Endodermal cell (in vitro differentiated cells): ENCODE measurements around the gene LMBR1L. TPM values are rescaled to one million over a fixed set of nuclear protein-coding genes. Genes with fewer than 3 reads are reported as not detected.
A peak's percentile ranks its signal among the peaks of the same experiment; 100 is the strongest.

Source experiments
- DNase-seq: peaks from one replicate; pipeline ENCODE4 v3.0.0-alpha.2; 2017
- H3K27ac ChIP-seq: 2 replicates; pipeline ENCODE4 v1.5.1; 2013; ENCODE audit warnings: mild to moderate bottlenecking, low read depth, low read length, moderate library complexity
- H3K27me3 ChIP-seq: 2 replicates; pipeline ENCODE4 v1.6.1; 2013; ENCODE audit warnings: mild to moderate bottlenecking, low read length, moderate library complexity; ENCODE audit not compliant: insufficient read depth, control insufficient read depth, poor library complexity, severe bottlenecking
- H3K36me3 ChIP-seq: 2 replicates; pipeline ENCODE4 v1.7.0; 2013; ENCODE audit warnings: mild to moderate bottlenecking, low read length, moderate library complexity; ENCODE audit not compliant: control insufficient read depth, insufficient read depth
- H3K4me1 ChIP-seq: one replicate; pipeline ENCODE4 v1.7.0; 2013; ENCODE audit warnings: low read length; ENCODE audit not compliant: control insufficient read depth, insufficient read depth
- H3K4me3 ChIP-seq: 2 replicates; pipeline ENCODE4 v1.5.1; 2013; ENCODE audit warnings: mild to moderate bottlenecking, low read length, moderate library complexity
- H3K9ac ChIP-seq: 2 replicates; pipeline ENCODE4 v1.6.1; 2013; ENCODE audit warnings: mild to moderate bottlenecking, low read length, moderate library complexity; ENCODE audit not compliant: poor library complexity, severe bottlenecking; ENCODE audit errors: extremely low read depth
- H3K9me3 ChIP-seq: 2 replicates; pipeline ENCODE4 v1.6.1; 2013; ENCODE audit warnings: mild to moderate bottlenecking, low read length, moderate library complexity; ENCODE audit not compliant: control insufficient read depth
- H3K27ac Mint-ChIP-seq: 2 replicates; pipeline ENCODE4 v1.8.0; 2020; ENCODE audit warnings: mixed read lengths
- H3K27me3 Mint-ChIP-seq: 2 replicates; pipeline ENCODE4 v1.8.0; 2021; ENCODE audit warnings: mild to moderate bottlenecking, mixed read lengths; ENCODE audit not compliant: insufficient read depth
- H3K36me3 Mint-ChIP-seq: 2 replicates; pipeline ENCODE4 v1.8.0; 2020; ENCODE audit warnings: low read depth, mixed read lengths
- H3K4me1 Mint-ChIP-seq: 2 replicates; pipeline ENCODE4 v1.8.0; 2020; ENCODE audit warnings: mixed read lengths
- H3K4me3 Mint-ChIP-seq: 2 replicates; pipeline ENCODE4 v1.8.0; 2020; ENCODE audit warnings: mild to moderate bottlenecking, moderate library complexity, mixed read lengths
- H3K9me3 Mint-ChIP-seq: 2 replicates; pipeline ENCODE4 v1.8.0; 2020; ENCODE audit warnings: mild to moderate bottlenecking, mixed read lengths
- WGBS, 2 experiments: methylation state at CpG; one replicate each; pipeline versions ENCODE4 v1.1.5 to v1.1.7; 2013; ENCODE audit warnings: missing lambda C conversion rate in 2 of 2, mixed read lengths in 1 of 2; ENCODE audit not compliant: insufficient coverage in 1 of 2, insufficient read length in 1 of 2; 5-methylcytosine and 5-hydroxymethylcytosine counted together
- total RNA-seq, 2 donors: library from RNA; stranded (reverse); fragmentation: NEBNext Ultra II Directional in 1 of 2; extraction: Animal tissue kit (Norgen Biotek cat#: 25700) in 1 of 2; gene quantifications; 2 replicates in 1 of 2; 3 replicates in 1 of 2; pipeline ENCODE4 v1.2.1, GENCODE V29; 2021
- TF ChIP-seq, protein P1 (sequence below): fragments of 200-600 bp; sonication (generic); conservative IDR thresholded peaks from 2 replicates; pipeline ENCODE4 v1.5.0; 2021; ENCODE audit warnings: antibody characterized with exemption, mild to moderate bottlenecking

The LMBR1L gene
- total RNA-seq, 2 donors from 2014 or later: 89.5 to 98.6 TPM

DNA sequence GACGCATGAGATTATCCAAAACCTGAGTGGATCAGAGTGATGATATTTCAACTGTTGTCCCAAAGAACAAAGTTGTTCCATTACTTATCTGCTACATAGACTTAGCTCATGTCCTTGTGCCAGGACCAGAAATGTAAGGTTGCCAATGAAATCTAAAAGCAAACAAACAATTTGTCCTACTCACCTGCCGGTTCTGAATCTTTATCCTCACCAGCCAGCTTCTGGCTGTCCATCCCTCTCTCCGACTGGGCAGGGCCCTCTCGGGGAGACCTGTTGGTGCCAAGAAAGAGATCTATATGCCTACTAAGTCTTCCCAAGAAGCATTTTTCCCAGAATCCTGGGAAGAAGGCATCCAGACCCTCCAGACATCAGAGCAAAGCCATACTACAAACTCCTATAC lies 55.6 kb downstream of the LMBR1L start:
- H3K27me3 Mint-ChIP-seq: no peaks in the 10 kb centered on the region
- H3K36me3 Mint-ChIP-seq: peaks cover 56% of the 10 kb centered on the region
- WGBS, 2 experiments: 97 to 100% methylated on average over 4 of the region's 4 CpGs
- Histone ChIP-seq H3K27me3 (no peaks in the 10 kb centered on the region), H3K4me3 (no peak overlapping the region), H3K9me3 (no peaks in the 10 kb centered on the region), H3K9ac (no peak overlapping the region), H3K36me3 (peaks cover 53% of the 10 kb centered on the region), H3K27ac (no peak overlapping the region), H3K4me1 (peaks cover 4% of the 10 kb centered on the region)
- H3K27ac Mint-ChIP-seq: peak overlapping the region; percentile 67
- peaks cover 39% of the 10 kb centered on the region for H3K4me1 Mint-ChIP-seq
- H3K4me3 Mint-ChIP-seq: no peak overlapping the region
- H3K9me3 Mint-ChIP-seq: no peaks in the 10 kb centered on the region
- TF ChIP-seq, protein P1, sequence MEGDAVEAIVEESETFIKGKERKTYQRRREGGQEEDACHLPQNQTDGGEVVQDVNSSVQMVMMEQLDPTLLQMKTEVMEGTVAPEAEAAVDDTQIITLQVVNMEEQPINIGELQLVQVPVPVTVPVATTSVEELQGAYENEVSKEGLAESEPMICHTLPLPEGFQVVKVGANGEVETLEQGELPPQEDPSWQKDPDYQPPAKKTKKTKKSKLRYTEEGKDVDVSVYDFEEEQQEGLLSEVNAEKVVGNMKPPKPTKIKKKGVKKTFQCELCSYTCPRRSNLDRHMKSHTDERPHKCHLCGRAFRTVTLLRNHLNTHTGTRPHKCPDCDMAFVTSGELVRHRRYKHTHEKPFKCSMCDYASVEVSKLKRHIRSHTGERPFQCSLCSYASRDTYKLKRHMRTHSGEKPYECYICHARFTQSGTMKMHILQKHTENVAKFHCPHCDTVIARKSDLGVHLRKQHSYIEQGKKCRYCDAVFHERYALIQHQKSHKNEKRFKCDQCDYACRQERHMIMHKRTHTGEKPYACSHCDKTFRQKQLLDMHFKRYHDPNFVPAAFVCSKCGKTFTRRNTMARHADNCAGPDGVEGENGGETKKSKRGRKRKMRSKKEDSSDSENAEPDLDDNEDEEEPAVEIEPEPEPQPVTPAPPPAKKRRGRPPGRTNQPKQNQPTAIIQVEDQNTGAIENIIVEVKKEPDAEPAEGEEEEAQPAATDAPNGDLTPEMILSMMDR: no peak
- no peak for DNase-seq

DNA sequence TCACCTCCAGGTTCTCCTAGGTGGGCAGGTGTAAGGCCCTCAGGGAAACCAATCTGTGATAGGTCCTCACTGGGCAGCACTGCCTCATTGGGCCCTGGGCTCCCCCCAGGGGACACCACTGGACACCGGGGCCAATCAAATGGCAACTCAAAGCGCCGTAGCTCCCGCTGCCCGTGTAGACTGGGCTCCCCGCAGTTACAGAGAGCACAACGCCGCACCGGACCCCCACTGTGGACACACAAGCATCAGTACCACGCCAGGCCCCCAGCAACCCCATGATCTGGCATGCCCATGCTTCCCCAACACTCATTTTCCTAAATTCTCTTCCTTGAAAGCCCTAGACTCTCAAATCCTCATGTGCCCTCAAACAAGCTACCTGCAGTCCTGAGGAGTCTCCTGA lies 56.1 kb downstream of the LMBR1L start:
- Mint-ChIP-seq H3K27me3 (no peaks in the 10 kb centered on the region), H3K27ac (no peak overlapping the region), H3K4me1 (peaks cover 39% of the 10 kb centered on the region), H3K4me3 (no peak overlapping the region), H3K9me3 (no peaks in the 10 kb centered on the region), H3K36me3 (peaks cover 60% of the 10 kb centered on the region)
- Histone ChIP-seq H3K27me3 (no peaks in the 10 kb centered on the region), H3K4me1 (peaks cover 4% of the 10 kb centered on the region), H3K27ac (no peak overlapping the region), H3K36me3 (peaks cover 59% of the 10 kb centered on the region), H3K9me3 (no peaks in the 10 kb centered on the region), H3K9ac (no peak overlapping the region), H3K4me3 (no peak overlapping the region)
- WGBS, 2 experiments: 93 to 100% methylated on average over 1 to 10 of the region's 10 CpGs
- DNase-seq: no peak
- TF ChIP-seq, protein P1: no peak

DNA sequence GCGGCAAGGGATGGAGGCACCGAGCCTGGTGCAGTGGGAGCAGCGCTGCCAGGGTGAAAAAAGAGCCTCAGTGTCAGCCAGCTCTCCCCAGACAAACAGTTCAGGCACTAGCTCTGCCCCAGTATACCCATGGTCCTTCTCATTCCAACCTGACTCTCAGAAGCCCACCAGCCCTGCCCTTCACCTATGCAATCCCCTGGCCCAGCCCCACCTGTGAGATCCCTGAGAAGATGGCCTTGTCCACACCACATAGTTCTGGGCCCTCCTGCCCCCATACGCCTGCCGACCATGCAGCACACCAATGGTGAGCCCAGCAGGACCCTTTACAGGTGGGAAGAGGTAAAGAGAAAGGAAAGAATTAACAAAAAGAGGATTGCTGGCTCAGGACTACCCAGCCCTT lies 56.6 kb downstream of the LMBR1L start:
- Histone ChIP-seq H3K4me1 (peaks cover 4% of the 10 kb centered on the region), H3K36me3 (peaks cover 63% of the 10 kb centered on the region), H3K27me3 (no peaks in the 10 kb centered on the region), H3K9ac (no peak overlapping the region), H3K4me3 (no peak overlapping the region), H3K9me3 (no peaks in the 10 kb centered on the region), H3K27ac (no peak overlapping the region)
- peaks cover 64% of the 10 kb centered on the region for H3K36me3 Mint-ChIP-seq
- no peak overlapping the region for H3K27ac Mint-ChIP-seq
- DNase-seq: no peak
- no peaks in the 10 kb centered on the region for H3K9me3 Mint-ChIP-seq
- TF ChIP-seq, protein P1: no peak
- H3K27me3 Mint-ChIP-seq: no peaks in the 10 kb centered on the region
- no peak overlapping the region for H3K4me3 Mint-ChIP-seq
- peaks cover 38% of the 10 kb centered on the region for H3K4me1 Mint-ChIP-seq
- WGBS, 2 experiments: 96 to 100% methylated on average over 5 of the region's 5 CpGs
